ENCODE results near the gene GANAB.

- TF ChIP-seq CTCF (IDR thresholded peaks at IDR 0.05) (no peak), POLR2A (IDR thresholded peaks at IDR 0.05) (no peak)
These were observed 40.9 kb downstream of the GANAB start for GRCh38 chr11:62605467-62605866.

All from testis (tissue), 2 donors.